DOHH2 (cell line): Measurements from ENCODE around the gene NFU1.

Experiments
- H3F3A ChIP-seq: fragments of 200-600 bp; sonication (generic), shearing (Covaris generic); 2 replicates; pipeline ENCODE4 v1.6.0; 2016; ENCODE audit warnings: antibody characterized with exemption, mild to moderate bottlenecking; ENCODE audit not compliant: control insufficient read depth, insufficient read depth
- H3K27ac ChIP-seq: fragments of 200-600 bp; sonication (generic); 2 replicates; pipeline ENCODE4 v1.5.1; 2014; ENCODE audit warnings: low read depth, mild to moderate bottlenecking, low read length, moderate library complexity
- H3K27me3 ChIP-seq: fragments of 200-600 bp; sonication (generic); 2 replicates; pipeline ENCODE4 v1.6.1; 2014; ENCODE audit warnings: mild to moderate bottlenecking, low read length, mixed read lengths; ENCODE audit not compliant: control insufficient read depth
- H3K36me3 ChIP-seq: fragments of 200-600 bp; sonication (generic); 2 replicates; pipeline ENCODE4 v1.6.1; 2014; ENCODE audit warnings: mild to moderate bottlenecking, low read length, moderate library complexity, mixed read lengths; ENCODE audit not compliant: control insufficient read depth
- H3K4me1 ChIP-seq: fragments of 200-600 bp; sonication (generic); 2 replicates; pipeline ENCODE4 v1.6.1; 2014; ENCODE audit warnings: mild to moderate bottlenecking, low read length, mixed read lengths; ENCODE audit not compliant: control insufficient read depth
- H3K4me2 ChIP-seq: fragments of 200-600 bp; sonication (generic); 2 replicates; pipeline ENCODE4 v1.6.0; 2014; ENCODE audit warnings: mild to moderate bottlenecking, low read length, moderate library complexity
- H3K4me3 ChIP-seq: fragments of 200-600 bp; sonication (generic); 2 replicates; pipeline ENCODE4 v1.5.1; 2014; ENCODE audit warnings: mild to moderate bottlenecking, low read length, mixed read lengths
- H3K79me2 ChIP-seq: fragments of 200-600 bp; sonication (generic); 2 replicates; pipeline ENCODE4 v1.6.1; 2014; ENCODE audit warnings: mild to moderate bottlenecking, low read length, mixed read lengths; ENCODE audit not compliant: control insufficient read depth
- H3K9me2 ChIP-seq: fragments of 200-600 bp; sonication (generic); replicated peaks from 2 replicates; pipeline ENCODE4 v1.6.1; 2014; ENCODE audit warnings: mild to moderate bottlenecking, low read length, mixed read lengths; ENCODE audit not compliant: control insufficient read depth
- H3K9me3 ChIP-seq: fragments of 200-600 bp; sonication (generic); 2 replicates; pipeline ENCODE4 v1.6.1; 2014; ENCODE audit warnings: antibody characterized with exemption, low read length, mixed read lengths; ENCODE audit not compliant: control insufficient read depth, insufficient read depth
- H4K20me1 ChIP-seq: fragments of 200-600 bp; sonication (generic); 2 replicates; pipeline ENCODE4 v1.6.0; 2014; ENCODE audit warnings: low read depth, mild to moderate bottlenecking, antibody characterized with exemption, low read length, moderate library complexity; ENCODE audit not compliant: control insufficient read depth, insufficient read depth
- CTCF ChIP-seq: fragments of 200-600 bp; sonication (generic); IDR thresholded peaks from one replicate; pipeline ENCODE4 v1.5.1; 2014; ENCODE audit warnings: antibody characterized with exemption, mild to moderate bottlenecking, low read depth, low read length; ENCODE audit not compliant: poor library complexity, severe bottlenecking
- EZH2phosphoT487 ChIP-seq: fragments of 200-600 bp; sonication (generic); IDR thresholded peaks from 2 replicates; pipeline ENCODE4 v1.6.1; 2017; ENCODE audit warnings: borderline replicate concordance, mild to moderate bottlenecking, antibody characterized with exemption, low read length, moderate library complexity, mixed read lengths

Gene NFU1

GRCh38 chr2:69471793-69472192 lies 34.6 kb upstream of the NFU1 start:
- no peak overlapping the region for H3K4me2 ChIP-seq
- H3K4me1 ChIP-seq = no peaks in the 10 kb centered on the region
- H3K27ac ChIP-seq = no peak overlapping the region
- peaks cover 30% of the 10 kb centered on the region for H3K27me3 ChIP-seq
- no peaks in the 10 kb centered on the region for H4K20me1 ChIP-seq
- no peaks in the 10 kb centered on the region for H3K9me2 ChIP-seq
- H3K4me3 ChIP-seq = no peak overlapping the region
- no peaks in the 10 kb centered on the region for H3K79me2 ChIP-seq
- H3F3A ChIP-seq = no peaks in the 10 kb centered on the region
- no peaks in the 10 kb centered on the region for H3K9me3 ChIP-seq
- H3K36me3 ChIP-seq = no peaks in the 10 kb centered on the region
- TF ChIP-seq EZH2phosphoT487 = no peak
- no peak for TF ChIP-seq CTCF

- H3K36me3 ChIP-seq = no peaks in the 10 kb centered on the region
- H4K20me1 ChIP-seq = no peaks in the 10 kb centered on the region
- H3F3A ChIP-seq = no peaks in the 10 kb centered on the region
- no peaks in the 10 kb centered on the region for H3K4me1 ChIP-seq
- H3K9me3 ChIP-seq = no peaks in the 10 kb centered on the region
- TF ChIP-seq CTCF = no peak
- TF ChIP-seq EZH2phosphoT487 = no peak
- H3K4me2 ChIP-seq = no peak overlapping the region
- no peak overlapping the region for H3K27ac ChIP-seq
- H3K4me3 ChIP-seq = no peak overlapping the region
- H3K27me3 ChIP-seq = peaks cover 30% of the 10 kb centered on the region
- no peaks in the 10 kb centered on the region for H3K79me2 ChIP-seq
- no peaks in the 10 kb centered on the region for H3K9me2 ChIP-seq
Observed at GRCh38 chr2:69470911-69471310, 33.7 kb upstream of the NFU1 start.

DNA sequence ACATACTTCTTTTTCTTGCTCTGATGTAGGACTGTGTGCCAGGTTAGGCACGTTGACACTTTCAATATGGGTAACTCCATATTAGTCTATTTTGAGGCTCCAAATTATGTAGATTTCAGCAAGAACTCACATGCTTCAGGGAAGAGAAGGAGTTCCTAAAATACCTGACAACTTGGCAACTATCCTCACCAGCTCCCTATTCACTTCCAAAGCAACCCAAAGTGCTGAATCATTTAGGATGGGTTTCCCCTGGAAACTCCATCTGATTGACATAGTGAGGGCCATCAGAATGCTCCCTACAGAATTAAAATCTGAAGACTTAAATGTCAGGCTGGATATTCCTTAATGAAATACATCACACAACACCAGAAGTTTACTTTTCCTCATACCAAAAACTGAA lies 32.5 kb upstream of the NFU1 start:
- H3K9me2 ChIP-seq = no peaks in the 10 kb centered on the region
- no peaks in the 10 kb centered on the region for H3F3A ChIP-seq
- H3K79me2 ChIP-seq = no peaks in the 10 kb centered on the region
- H3K9me3 ChIP-seq = no peaks in the 10 kb centered on the region
- no peaks in the 10 kb centered on the region for H4K20me1 ChIP-seq
- peaks cover 30% of the 10 kb centered on the region for H3K27me3 ChIP-seq
- no peaks in the 10 kb centered on the region for H3K4me1 ChIP-seq
- no peaks in the 10 kb centered on the region for H3K36me3 ChIP-seq
- H3K4me3 ChIP-seq = no peak overlapping the region
- H3K4me2 ChIP-seq = no peak overlapping the region
- H3K27ac ChIP-seq = no peak overlapping the region
- TF ChIP-seq CTCF (no peak), EZH2phosphoT487 (no peak)

DNA sequence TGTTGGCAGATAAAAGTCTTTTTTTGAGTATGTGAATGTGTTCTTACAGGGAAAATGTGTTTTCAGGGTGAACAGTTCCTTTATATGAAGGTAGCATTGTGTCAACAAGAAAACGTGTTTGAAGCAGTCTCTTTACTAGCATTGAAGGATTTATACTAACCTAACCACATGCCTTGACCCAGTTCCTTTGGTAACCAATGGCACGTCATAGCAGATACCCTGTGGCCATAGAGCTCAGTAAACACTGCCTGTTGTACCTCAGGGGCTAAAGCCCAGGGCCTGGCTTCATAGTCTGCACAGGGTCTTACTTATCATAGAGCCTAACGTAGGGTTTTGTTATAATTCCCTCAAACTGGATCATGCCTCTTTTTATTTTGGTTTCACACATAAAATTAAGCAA lies 32.1 kb upstream of the NFU1 start:
- TF ChIP-seq CTCF (no peak), EZH2phosphoT487 (no peak)

More for the DNA sequence above, 32.1 kb upstream of the NFU1 start:
- Histone ChIP-seq H3K4me1 (no peaks in the 10 kb centered on the region), H3K4me2 (no peak overlapping the region), H3K4me3 (no peak overlapping the region), H3K9me3 (no peaks in the 10 kb centered on the region), H4K20me1 (no peaks in the 10 kb centered on the region), H3F3A (no peaks in the 10 kb centered on the region), H3K9me2 (no peaks in the 10 kb centered on the region), H3K36me3 (no peaks in the 10 kb centered on the region), H3K27me3 (peaks cover 30% of the 10 kb centered on the region), H3K27ac (no peak overlapping the region), H3K79me2 (no peaks in the 10 kb centered on the region)
